EH (cell line): Measurements from ENCODE around the gene LRPAP1.
"Not testable (repeated sequence)": the region's sequence is repeated elsewhere in the genome, so short reads cannot be mapped to it uniquely, and the experiment has no call there.

Experiments used
- DNase-seq: peaks from one replicate; pipeline ENCODE4 v3.0.0-alpha.2; 2015; ENCODE audit warnings: low read depth

The LRPAP1 gene

GRCh38 chr4:3519468-3520264, 12.6 kb downstream of the LRPAP1 start:
- DNase-seq: no peak

GRCh38 chr4:3518941-3519340, 13.3 kb downstream of the LRPAP1 start:
- no peak for DNase-seq

- DNase-seq: no peak
These were observed 13.7 kb downstream of the LRPAP1 start for GRCh38 chr4:3518511-3518880.

GRCh38 chr4:3517731-3518510, 14.3 kb downstream of the LRPAP1 start:
- DNase-seq: no peak

GRCh38 chr4:3516836-3517730, 15.1 kb downstream of the LRPAP1 start:
- no peak for DNase-seq

GRCh38 chr4:3516061-3516835, 16.0 kb downstream of the LRPAP1 start:
- no peak for DNase-seq

GRCh38 chr4:3515646-3516045, 16.6 kb downstream of the LRPAP1 start:
- DNase-seq: no peak

- no peak for DNase-seq
These were observed 17.3 kb downstream of the LRPAP1 start for GRCh38 chr4:3514806-3515501.

GRCh38 chr4:3514221-3514780, 17.9 kb downstream of the LRPAP1 start:
- DNase-seq: no peak

GRCh38 chr4:3513807-3514206, 18.4 kb downstream of the LRPAP1 start:
- no peak for DNase-seq

- no peak for DNase-seq
These were observed 19.5 kb downstream of the LRPAP1 start for GRCh38 chr4:3512719-3513118.

GRCh38 chr4:3512279-3512678, 19.9 kb downstream of the LRPAP1 start:
- DNase-seq: no peak

- not testable (repeated sequence) for DNase-seq
These were observed 20.6 kb downstream of the LRPAP1 start for GRCh38 chr4:3511601-3512000.

GRCh38 chr4:3511187-3511586, 21.0 kb downstream of the LRPAP1 start:
- DNase-seq: no peak

- DNase-seq: no peak
These were observed 21.7 kb downstream of the LRPAP1 start for GRCh38 chr4:3510481-3510880.

GRCh38 chr4:3508542-3508941, 23.7 kb downstream of the LRPAP1 start:
- DNase-seq: no peak

- no peak for DNase-seq
These were observed 27.0 kb downstream of the LRPAP1 start for GRCh38 chr4:3505231-3505630.

GRCh38 chr4:3502941-3503936, 29.0 kb downstream of the LRPAP1 start:
- no peak for DNase-seq

GRCh38 chr4:3501825-3502425, 30.3 kb downstream of the LRPAP1 start:
- DNase-seq: no peak
